Natural killer cell (primary cell): ENCODE results near the gene BAX. TPM values are rescaled to one million over a fixed set of nuclear protein-coding genes. Genes with fewer than 3 reads are reported as not detected.
A peak's percentile ranks its signal among the peaks of the same experiment; 100 is the strongest.

ENCODE experiments used
- ATAC-seq, 3 donors: fragments of 150-1000 bp in 2 of 3; fragments of 200-7000 bp in 1 of 3; cut with Tn5 transposase; 1 replicate in 1 of 3; 2 replicates in 2 of 3; pipeline ENCODE4 v1.10.0; 2021; ENCODE audit warnings: mild to moderate bottlenecking in 2 of 3, moderate library complexity in 2 of 3
- DNase-seq, 2 donors: peaks; one replicate each; pipeline versions ENCODE4 v3.0.0 to v3.0.0-alpha.2; 2013 to 2021; ENCODE audit warnings: mixed read lengths in 1 of 2
- H3K27ac ChIP-seq: one replicate; pipeline ENCODE4 v1.5.1; 2013; ENCODE audit warnings: mild to moderate bottlenecking, low read length
- H3K27me3 ChIP-seq: one replicate; pipeline ENCODE4 v1.6.1; 2013; ENCODE audit warnings: low read length; ENCODE audit not compliant: control insufficient read depth, insufficient read depth
- H3K36me3 ChIP-seq: one replicate; pipeline ENCODE4 v1.6.1; 2013; ENCODE audit warnings: low read length; ENCODE audit not compliant: control insufficient read depth, insufficient read depth
- H3K4me1 ChIP-seq: one replicate; pipeline ENCODE4 v1.6.1; 2013; ENCODE audit warnings: low read length; ENCODE audit not compliant: control insufficient read depth, insufficient read depth
- H3K4me3 ChIP-seq: one replicate; pipeline ENCODE4 v1.5.1; 2013; ENCODE audit warnings: low read length
- H3K9me3 ChIP-seq: one replicate; pipeline ENCODE4 v1.6.1; 2013; ENCODE audit warnings: low read length; ENCODE audit not compliant: control insufficient read depth, insufficient read depth
- H3K27ac Mint-ChIP-seq, 2 donors: one replicate each; pipeline ENCODE4 v1.8.0; 2022; ENCODE audit warnings: mild to moderate bottlenecking in 2 of 2, mixed read lengths in 2 of 2, moderate library complexity in 1 of 2
- H3K27me3 Mint-ChIP-seq, 2 donors: one replicate each; pipeline ENCODE4 v1.8.0; 2022; ENCODE audit warnings: low read depth in 2 of 2, mixed read lengths in 2 of 2
- H3K36me3 Mint-ChIP-seq: one replicate; pipeline ENCODE4 v1.8.0; 2022; ENCODE audit warnings: mixed read lengths
- H3K4me1 Mint-ChIP-seq, 2 donors: one replicate each; pipeline ENCODE4 v1.8.0; 2022; ENCODE audit warnings: mixed read lengths in 2 of 2
- H3K4me3 Mint-ChIP-seq: one replicate; pipeline ENCODE4 v1.8.0; 2022; ENCODE audit warnings: mild to moderate bottlenecking, moderate library complexity, mixed read lengths
- H3K9me3 Mint-ChIP-seq, 2 donors: one replicate each; pipeline ENCODE4 v1.8.0; 2022; ENCODE audit warnings: mixed read lengths in 2 of 2
- CTCF ChIP-seq: fragments of 200-600 bp; IDR thresholded peaks from one replicate; pipeline ENCODE4 v1.8.0; 2022; ENCODE audit warnings: antibody characterized with exemption
- WGBS: methylation state at CpG from one replicate; pipeline ENCODE4 v1.1.7; 2013; ENCODE audit warnings: missing lambda C conversion rate; ENCODE audit not compliant: insufficient coverage; 5-methylcytosine and 5-hydroxymethylcytosine counted together
- intact Hi-C: fragments of 100-400 bp; cut with micrococcal nuclease; formaldehyde crosslinking; loops from one replicate; pipeline ENCODE4 v1.14.2; 2022
- total RNA-seq, 4 donors: library from RNA; stranded (reverse); fragments of 120-200 nt in 1 of 4; gene quantifications; one replicate each; pipeline versions ENCODE4 v1.2.3 to v1.2.4, GENCODE V29; 2013 to 2022

Gene BAX
- total RNA-seq, 3 donors from 2014 or later (not counting 1 experiment from before 2014, with no cell fraction given), result 117 to 133 (median 120) TPM

- no peaks in the 10 kb centered on the region for H3K9me3 Mint-ChIP-seq
- Histone ChIP-seq H3K27ac (peak overlapping the region; percentile 30), H3K4me3 (peak overlapping the region; percentile 79), H3K9me3 (no peaks in the 10 kb centered on the region), H3K27me3 (no peaks in the 10 kb centered on the region), H3K36me3 (peaks cover 6% of the 10 kb centered on the region), H3K4me1 (peaks cover 31% of the 10 kb centered on the region)
- under 1% methylated on average over 20 of the region's 20 CpGs for WGBS
- no peak for ATAC-seq
- TF ChIP-seq CTCF, result no peak
- H3K27ac Mint-ChIP-seq, result peak overlapping the region; percentile 94 to 97
- no peaks in the 10 kb centered on the region for H3K27me3 Mint-ChIP-seq
- intact Hi-C loops, result loop anchor here (10.0 kb wide), 2 partner anchors 152 to 358 kb away; partner anchors contain the start of gene DBP
- H3K4me1 Mint-ChIP-seq, result peaks cover 28 to 52% of the 10 kb centered on the region in 2 donors
- H3K4me3 Mint-ChIP-seq, result peak overlapping the region; percentile 97
- DNase-seq, result no peak
- H3K36me3 Mint-ChIP-seq, result no peaks in the 10 kb centered on the region
Measured at GRCh38 chr19:48992581-48993174, 38.0 kb downstream of the BAX start.

GRCh38 chr19:48993175-48994034, 38.7 kb downstream of the BAX start, which contains the start of the genes GYS1 and RUVBL2:
GYS1 (minus strand) TSS chr19:48993309; CDS start chr19:48993112, 197 bp downstream.
RUVBL2 (plus strand) TSS chr19:48993887; CDS start chr19:48993912, 25 bp downstream.
- Histone ChIP-seq H3K4me1 (peaks cover 31% of the 10 kb centered on the region), H3K27ac (peak within 1 kb of the TSS; percentile 86), H3K9me3 (no peaks in the 10 kb centered on the region), H3K36me3 (peaks cover 4% of the 10 kb centered on the region), H3K4me3 (peak within 1 kb of the TSS; percentile 79), H3K27me3 (no peaks in the 10 kb centered on the region)
- ATAC-seq, result peak; percentile 90 to 98 (median 92)
- peak; percentile 98 to 100 for DNase-seq
- H3K27ac Mint-ChIP-seq, result peak within 1 kb of the TSS; percentile 94 to 97
- peak within 1 kb of the TSS; percentile 97 for H3K4me3 Mint-ChIP-seq
- TF ChIP-seq CTCF, result peak; percentile 97
- H3K4me1 Mint-ChIP-seq, result peaks cover 28 to 51% of the 10 kb centered on the region in 2 donors
- no peaks in the 10 kb centered on the region for H3K9me3 Mint-ChIP-seq
- intact Hi-C loops, result loop anchor here (10.0 kb wide), 2 partner anchors 151 to 359 kb away; partner anchors contain the start of gene DBP
- no peaks in the 10 kb centered on the region for H3K27me3 Mint-ChIP-seq
- WGBS, result under 1% methylated on average over 56 of the region's 56 CpGs
- no peaks in the 10 kb centered on the region for H3K36me3 Mint-ChIP-seq

- Histone ChIP-seq H3K27me3 (no peaks in the 10 kb centered on the region), H3K36me3 (no peaks in the 10 kb centered on the region), H3K4me1 (peaks cover 31% of the 10 kb centered on the region), H3K4me3 (peak overlapping the region; percentile 79), H3K27ac (peak overlapping the region; percentile 86), H3K9me3 (no peaks in the 10 kb centered on the region)
- Mint-ChIP-seq H3K9me3 (no peaks in the 10 kb centered on the region), H3K27ac (peak overlapping the region; percentile 94 to 97), H3K27me3 (no peaks in the 10 kb centered on the region), H3K4me3 (peak overlapping the region; percentile 97), H3K36me3 (no peaks in the 10 kb centered on the region), H3K4me1 (peaks cover 28 to 51% of the 10 kb centered on the region in 2 donors)
- ATAC-seq (no peak), DNase-seq (no peak)
- no peak for TF ChIP-seq CTCF
- 2% methylated on average over 13 of the region's 13 CpGs for WGBS
- intact Hi-C loops, result loop anchor here (10.0 kb wide), 2 partner anchors 151 to 359 kb away; partner anchors contain the start of gene DBP
Measured at GRCh38 chr19:48994035-48994386, 39.3 kb downstream of the BAX start.
